NCI-H1694 (cell line): ENCODE data around the gene FOXP1.

Source experiments
- DNase-seq: peaks from one replicate; lab custom pipeline; 2025; lab: John Stamatoyannopoulos, UW

The FOXP1 gene

DNA sequence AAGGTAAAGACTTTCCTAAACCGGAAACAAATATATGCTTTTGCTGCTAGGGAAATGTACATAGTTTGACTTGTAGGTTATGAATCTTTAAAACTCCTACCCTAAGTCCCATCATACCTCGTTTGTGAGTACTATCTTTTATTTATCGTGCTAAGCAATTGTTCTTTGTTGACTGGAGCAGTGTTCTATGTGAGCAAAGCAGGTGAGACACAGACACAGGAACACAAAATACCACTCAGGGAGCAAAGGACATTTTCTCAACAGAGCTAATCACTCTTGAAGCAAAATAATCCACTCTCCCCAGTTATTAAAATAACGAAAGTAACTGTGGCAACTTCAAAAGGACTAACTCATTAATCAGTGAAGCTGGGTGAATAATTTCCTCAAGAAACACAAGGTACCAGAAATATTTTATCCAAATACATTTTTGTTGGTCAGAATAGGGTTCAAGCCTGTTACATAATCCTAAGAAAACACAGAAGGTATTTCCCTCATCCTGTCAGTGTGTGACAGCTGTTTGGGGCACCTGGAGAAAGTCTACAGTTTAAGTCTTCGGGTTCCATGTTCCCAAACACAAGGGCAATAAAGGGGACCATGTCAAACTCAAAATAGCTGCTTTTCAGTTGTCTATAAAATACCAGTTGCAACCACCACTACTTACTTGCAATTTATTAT is 407.7 kb downstream of the FOXP1 start:
- no peak for DNase-seq

DNA sequence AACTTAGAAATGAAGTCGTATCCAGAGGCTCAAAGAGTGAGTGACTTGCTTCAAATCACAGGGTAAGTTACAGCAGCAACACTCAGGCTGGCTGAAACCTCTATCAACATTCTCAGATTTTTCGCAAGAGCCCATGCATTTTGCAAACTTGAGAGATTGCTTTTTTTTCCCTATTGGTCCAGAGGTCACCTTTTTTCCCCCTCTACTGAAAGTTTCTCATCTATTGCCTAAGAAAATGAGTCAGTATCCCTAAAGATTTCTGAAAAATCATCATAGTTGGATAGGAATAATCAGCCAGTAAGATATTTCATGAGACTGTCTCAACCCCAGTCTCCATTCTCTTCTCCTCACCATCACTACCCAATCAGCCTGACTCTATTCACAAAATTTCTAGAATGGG is 410.6 kb downstream of the FOXP1 start:
- DNase-seq = no peak

DNA sequence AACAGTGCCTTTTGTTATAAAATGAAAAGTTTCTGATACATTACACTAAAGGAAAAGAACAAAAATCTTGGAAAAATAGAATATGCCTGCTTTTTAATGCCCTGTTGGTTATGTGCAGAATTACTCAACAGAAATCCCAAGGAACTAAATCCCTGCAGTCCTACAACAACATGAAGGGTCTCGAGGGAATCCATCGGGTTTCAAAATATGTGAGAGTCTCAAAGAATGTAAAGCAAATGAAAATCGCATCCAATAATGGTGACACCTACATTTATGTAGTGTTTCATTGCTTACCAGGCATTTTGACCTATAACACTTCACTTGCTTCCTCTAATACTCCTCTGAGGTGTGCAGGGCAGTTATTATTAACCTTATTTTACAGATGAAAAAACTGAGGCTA is 411.3 kb downstream of the FOXP1 start:
- DNase-seq = no peak

DNA sequence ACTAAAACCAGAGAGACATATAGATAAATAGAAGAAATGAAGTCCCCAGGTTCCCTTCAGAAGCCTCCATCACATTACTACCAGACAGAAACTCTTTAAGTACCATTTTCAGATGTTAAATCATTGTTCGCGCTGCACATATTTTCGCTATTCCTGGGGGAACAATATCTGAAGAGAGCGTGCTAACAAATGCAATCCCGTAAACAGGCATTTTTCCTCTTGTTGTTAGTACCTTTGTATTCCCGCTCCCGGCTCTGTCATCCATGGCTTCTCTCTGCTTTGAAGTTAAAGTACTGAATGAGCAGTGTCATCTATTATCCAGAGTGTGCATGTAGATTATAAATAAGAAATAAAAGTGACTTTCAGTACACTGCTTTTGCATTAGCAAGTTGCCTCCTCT is 412.3 kb downstream of the FOXP1 start:
- no peak for DNase-seq

DNA sequence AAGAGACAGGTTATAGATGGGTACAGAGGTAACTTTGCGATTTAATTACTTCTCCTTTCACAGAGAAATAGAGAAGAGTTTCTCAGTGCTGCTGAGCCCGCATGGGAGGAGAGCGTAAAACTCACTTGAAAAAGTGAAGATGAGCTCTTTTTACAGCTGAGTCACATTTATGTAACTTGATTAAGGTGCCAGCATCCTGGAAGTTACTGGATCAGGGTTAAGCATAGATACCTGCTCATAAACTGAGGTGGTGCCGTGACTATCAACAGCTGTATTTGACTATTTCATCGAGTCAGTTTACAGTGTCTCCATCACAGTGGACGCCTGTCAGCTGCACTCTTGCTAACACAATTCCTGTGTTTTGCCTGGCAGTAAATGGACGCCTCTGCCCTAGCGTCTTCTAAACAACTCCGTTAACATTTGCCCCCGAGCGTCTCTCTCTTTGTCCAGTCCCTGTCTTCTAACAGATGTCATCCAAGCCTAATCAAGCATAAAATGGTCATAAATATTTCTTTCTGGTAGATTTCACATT is 414.6 kb downstream of the FOXP1 start:
- no peak for DNase-seq

DNA sequence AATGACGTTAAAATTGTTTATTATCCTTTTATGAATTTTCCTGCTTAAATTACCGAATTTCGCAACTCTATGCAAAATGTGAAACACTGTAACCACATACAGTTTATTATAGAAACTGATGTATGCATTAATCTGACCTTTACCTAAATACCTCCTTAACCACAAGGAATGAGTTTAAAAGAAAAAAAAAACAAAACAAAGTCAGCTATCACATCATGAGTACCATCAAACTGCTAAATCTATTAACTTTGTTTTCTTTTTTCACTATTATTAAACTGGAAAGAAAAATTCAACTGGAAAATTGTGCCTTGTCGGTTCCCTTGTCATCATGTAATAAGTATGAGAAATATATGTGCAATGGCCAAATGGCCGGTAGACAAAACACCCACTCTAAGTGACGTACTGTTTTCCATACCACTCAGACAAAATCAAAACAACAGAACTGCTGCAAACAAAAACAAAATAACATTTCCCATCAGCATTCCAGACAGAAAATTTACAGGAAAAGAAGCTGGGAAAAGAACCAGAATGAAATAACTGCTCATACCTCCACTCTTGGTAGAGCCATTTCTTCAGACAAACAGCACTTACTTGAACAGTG is 415.3 kb downstream of the FOXP1 start:
- DNase-seq = no peak

DNA sequence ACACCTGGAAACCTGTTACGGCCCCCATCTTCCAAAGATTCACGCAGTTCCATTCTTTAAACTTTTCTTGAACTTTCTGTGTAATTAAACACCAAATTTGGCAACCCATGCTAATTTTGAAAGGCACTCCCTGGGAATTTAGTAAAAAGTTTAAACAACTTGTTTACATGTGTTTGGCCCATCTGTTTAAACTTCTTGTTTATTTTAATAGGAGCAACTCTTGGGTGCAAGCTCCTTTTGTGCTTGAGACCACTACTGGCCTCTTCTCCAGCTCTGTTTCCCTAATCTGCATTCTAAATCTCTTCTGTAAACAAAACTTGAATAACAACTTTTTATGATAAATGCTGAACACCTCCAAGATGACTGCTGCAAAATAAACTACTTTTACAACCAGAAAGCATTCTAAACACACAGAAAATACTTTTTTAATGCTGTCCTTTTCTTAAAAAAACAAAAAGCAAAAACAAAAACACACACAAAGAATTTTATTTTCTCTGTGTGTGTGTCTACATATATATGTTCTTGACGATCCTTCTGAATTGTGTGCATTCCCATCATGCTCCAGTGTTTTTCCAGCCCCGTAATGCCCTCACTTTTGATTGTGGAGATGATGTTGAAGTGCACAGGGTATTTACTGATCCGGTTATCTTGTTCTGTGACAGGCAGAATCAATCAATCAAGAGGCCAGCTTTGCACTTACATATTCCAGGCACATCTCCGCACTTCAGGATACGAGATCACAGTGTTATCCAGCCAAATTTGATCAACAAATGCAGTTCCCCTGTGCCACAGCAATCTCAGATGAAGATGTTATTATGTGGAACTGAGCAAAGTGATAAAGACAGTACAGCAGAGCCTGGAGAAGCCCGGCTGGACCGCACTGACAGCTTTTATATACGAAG is 416.9 kb downstream of the FOXP1 start:
- no peak for DNase-seq

DNA sequence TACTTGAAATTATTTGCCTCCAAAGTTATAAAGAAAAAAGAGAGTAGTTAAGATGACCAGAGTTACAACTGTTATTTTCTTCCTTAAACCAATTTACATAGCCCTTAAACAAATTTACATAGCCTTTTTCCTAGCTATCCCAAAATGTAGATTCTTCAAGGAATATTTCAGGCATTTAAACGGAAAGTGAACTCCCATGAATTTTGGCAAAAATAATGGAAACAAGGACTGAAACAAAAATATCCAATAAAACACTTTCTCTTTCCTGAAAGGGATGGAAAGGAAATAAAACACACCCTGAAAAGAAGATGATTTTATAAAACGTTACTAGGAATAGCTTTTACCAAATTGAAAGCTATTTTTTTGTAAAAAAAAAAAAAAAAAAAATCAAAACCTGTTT is 418.6 kb downstream of the FOXP1 start:
- DNase-seq = no peak

DNA sequence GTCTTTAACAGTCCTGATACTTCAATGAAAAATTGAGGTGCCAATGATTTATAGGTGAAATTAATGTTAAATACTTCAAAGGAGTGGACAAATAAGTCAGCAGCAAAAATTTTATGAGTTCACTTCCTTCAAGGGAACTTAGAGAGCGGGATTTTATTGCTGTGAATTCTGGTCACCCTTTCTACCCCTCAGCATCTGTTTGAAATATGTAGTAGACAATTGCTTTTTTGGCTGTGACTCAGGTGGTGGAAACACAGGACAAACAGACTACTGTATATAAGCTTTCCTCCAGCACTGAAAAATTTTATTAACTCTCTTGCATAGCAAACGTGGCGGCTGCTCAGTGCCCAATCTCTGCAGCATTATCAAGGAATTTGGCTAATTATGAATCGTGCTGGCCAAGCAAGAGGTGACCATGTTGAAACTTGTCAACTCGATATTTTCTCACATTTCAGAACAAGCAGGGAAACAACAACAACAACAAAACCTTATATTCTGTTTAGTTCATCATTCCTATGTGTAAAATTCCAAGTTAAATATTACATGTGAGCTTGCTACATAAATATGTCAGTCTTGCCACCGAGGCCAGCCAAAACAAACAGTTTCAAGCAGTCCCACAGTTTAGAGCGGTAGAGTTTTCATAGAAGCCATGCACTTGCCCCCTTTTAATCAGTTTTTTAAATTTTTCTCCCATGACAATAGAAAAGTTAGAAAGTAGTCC is 420.2 kb downstream of the FOXP1 start:
- DNase-seq = no peak

DNA sequence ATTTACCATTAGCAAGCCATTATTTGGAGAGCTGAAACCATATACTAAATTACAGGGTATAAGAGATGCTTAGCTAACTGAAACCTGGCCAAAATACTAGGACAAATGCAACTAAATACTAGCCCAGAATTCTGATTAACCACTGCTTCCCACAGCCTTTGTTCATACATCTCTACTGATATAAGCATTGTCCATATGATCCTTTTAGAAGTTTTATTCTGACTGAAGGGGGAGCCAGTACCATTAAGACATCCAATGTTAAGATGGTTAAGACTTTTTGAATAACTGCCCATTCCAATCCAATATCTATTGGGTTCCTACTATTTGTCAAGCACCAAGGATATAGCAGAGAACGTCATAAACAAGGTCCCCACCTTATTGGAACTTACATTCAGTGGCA is 421.3 kb downstream of the FOXP1 start:
- no peak for DNase-seq

DNA sequence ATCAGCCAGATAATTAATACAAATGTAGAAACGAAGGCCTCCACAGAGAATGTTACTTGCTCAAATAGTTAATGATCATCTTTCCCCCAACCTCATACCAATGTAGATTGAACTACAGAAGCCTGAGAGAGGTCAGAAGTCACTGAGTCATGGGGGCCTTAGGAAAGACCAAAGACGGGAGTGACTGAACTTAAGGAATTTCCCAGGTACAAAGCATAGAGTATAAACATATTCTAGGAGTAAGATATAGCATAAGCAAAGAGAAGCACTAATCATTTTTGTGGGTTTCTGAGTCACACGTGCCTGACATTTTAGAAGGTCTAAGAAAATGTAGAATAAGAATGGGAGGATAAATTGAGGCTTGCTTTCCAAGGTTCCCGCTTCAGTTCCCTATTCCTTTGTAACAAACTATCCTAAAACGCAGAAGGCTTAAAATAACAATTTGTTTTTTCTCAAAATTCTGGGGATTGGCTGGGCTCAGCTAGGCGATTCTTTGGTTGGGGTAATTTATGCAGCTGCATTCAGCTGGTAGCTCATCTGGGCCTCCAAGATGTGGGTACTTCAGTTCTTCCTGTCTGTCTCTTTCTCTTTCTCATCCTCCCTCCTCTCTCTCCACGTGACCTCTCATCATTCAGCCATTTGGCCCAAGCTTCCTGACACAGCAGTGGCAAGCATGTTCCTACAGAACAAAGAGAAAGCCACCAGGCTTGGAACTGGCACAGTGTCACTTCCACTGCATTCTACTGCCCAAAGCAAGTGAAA is 422.6 kb downstream of the FOXP1 start:
- DNase-seq = no peak

DNA sequence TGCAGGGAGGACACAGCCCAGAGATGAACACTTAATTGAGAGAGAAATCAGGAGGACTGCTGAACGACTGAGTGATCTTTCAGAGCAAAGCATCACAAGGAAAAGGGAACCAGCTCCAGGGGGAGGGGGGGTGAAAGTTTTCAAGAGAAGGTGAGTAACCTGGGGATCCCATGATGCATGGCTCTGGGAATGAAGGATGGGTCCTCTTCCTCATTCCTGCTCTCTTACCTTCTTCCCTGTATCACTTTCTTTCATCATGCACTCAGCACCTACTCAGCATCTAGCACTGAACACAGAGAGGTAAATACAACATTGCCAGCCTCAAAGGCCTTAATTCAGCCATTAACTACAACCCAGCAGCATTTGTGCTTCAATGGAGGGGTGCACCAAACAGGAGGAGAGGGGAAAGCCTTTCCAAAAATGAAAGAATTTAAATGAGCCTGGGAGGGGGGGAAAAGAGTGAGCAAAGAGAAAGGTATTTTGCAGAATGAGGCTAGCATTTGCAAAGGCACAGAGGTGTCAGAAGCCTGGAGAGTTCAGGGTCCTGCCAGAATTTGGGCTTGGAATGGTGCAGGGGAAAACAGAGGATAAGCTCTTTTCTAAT is 427.4 kb downstream of the FOXP1 start:
- DNase-seq = no peak

DNA sequence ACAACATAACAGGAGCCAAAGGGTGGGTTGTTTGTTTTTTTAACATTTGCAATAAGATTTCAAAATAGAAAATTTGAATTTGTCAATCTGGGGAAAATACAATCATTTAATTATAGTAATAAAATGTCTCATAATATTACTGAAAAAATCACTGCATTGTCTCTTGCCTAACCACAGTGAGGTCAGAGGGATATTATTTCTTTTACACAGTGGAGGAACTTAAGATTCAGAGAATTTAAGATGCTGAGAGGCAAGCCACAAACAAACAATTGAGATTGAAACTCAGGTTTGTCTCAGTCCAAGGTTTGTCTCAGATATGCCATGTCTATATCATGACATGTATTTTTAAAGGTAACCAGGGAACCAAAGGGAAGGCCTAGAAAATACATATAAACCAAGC is 428.7 kb downstream of the FOXP1 start:
- DNase-seq = no peak

DNA sequence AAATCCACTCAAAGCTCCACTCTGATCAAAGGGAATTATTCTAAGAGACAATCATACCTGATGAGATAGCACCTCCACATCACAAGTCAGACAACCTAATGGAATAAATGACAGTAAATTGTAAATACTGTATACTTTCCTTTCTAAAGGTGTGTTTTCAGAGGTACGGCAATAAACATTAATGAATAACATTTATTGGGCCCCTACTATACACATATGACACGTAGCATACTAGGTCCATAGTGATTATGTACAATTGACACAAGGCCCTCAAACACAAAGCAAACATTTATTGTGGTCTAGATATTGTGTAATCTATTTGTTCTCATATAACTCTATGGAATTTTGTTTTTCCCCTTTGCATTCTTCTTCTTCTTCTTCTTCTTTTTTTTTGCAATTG is 429.8 kb downstream of the FOXP1 start:
- no peak for DNase-seq

DNA sequence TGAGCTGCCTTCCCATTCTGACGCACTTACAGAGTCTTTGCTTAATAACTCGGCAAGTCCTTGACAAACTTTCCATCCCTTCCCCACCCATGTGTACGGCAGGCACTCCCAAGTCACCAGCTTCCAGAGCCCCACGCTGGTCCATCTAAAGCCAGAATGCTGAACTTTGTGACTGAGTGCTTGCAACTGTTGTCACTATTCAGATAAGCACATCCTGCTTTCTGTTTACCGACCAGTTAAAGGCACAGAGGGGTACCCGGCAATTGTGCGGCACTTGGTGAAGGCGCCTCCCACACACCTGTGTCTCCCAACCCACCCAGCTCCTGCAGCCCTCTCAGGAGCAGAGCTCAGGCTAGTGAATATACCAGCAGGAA is 430.6 kb downstream of the FOXP1 start:
- no peak for DNase-seq

DNA sequence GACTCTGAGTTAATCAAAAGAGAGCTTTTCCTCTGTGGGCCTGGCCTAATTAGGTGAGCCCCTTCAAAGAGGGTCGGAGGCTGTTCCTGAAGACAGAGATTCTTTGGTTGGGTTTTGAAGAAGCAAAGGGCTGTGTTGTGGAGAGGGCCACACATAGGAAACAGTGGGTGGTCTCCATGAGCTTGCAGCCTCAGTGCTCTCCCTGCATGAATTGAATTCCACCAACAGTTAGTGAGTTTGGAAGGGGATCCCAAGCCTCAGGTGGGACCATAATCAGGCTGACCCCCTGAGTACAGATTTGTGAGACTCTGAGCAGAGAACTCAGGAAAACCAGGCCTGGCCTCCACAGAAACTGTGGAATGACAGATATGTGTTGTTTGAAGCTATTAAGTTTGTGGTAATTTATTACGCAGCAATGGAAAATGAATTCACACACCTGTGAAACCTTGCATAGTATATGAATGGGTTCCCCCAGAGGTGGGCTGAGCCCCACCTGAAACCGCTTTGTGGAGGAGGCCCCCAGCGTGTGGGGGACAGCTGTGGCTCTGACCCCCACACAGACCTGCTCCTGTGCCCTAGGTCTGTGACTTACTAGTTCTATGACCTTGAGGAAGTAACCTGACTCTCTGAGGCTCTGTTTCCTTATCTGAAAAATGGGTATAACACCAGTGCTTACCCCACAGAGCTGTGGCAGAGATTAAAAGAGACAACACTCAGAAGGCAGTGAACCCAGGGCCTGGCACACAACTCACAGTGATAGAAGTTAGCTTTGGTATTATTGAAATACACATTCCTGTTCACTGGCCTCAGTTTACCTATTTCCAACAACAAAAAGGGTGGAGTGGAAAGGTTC is 431.3 kb downstream of the FOXP1 start:
- no peak for DNase-seq

DNA sequence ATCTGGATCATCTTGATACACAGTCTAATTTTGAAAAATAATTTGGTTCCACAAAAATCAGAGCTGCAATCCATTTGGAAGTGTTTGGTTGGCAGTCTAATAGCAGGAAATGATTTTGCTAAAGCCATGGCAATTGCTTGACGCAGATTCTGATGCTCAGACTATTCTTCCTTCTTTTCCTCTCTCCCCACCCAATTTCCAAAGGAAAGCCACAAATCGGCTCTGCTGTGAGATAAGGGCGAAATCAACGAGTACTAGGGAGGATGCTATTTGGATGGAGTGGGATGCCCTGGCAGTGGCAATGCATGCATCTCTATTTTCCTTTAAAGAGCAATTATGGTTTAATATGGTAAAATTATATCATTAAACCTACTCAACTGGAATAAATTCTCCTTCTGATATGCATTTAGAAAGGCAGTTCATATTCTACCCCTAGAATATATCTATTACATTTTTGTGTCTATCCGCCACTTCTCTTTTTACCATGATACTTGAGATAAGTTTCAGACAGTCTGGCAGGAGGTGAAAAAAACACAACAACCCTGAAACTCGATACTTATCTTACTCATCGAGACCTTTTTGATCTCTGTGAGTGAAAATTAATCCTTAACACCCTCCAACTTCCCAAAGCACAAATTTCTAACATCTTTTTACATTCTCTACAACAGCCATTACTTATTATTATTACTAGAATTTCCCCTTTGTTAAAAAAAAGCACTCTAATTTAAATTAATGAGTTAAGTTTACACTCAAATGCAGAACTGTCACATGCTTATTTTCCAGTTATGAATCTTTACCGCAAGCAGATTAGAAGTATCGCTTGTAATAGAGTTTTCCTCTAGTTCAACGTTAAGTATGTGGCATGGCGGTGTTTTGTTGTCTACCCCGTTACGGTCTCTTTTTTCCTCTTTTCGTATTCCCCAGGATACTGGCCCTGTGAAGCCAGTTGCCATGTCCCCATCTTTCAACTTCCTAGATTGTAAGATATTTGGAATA is 433.3 kb downstream of the FOXP1 start:
- no peak for DNase-seq

DNA sequence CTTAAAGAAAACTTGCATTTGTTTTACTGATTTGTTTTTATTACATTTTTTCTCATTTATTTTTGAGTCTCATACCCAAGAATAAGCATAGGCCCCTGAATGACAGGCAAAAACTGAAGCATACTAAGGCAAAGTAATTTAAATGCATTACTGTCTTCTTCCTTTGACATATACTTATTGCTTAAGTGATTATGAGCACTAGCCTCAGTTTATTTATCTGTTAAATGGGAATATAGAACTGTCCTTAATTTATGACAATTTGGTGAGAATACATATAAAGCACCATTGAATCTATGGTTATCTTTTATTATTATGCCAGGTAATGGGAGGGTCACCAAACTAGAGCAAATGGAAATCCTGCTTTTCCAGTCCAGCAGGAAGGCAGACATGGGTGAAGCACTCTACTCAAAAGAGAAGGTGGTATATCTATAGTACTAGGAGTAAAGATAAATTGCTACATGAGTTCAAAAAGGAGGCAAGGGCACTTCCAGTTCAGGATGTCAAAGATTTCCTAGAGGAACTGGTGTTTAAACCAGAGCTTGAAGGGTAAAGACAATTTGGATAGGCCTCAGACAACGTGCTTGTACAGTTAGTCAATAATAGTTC is 435.0 kb downstream of the FOXP1 start:
- no peak for DNase-seq
